Measurements from ENCODE around the gene ETV3L. TPM values are rescaled to one million over a fixed set of nuclear protein-coding genes. Genes with fewer than 3 reads are reported as not detected.
"Not testable (repeated sequence)": the region's sequence is repeated elsewhere in the genome, so short reads cannot be mapped to it uniquely, and the experiment has no call there.

ETV3L gene
- total RNA-seq, 4 donors from 2014 or later = not detected

DNA sequence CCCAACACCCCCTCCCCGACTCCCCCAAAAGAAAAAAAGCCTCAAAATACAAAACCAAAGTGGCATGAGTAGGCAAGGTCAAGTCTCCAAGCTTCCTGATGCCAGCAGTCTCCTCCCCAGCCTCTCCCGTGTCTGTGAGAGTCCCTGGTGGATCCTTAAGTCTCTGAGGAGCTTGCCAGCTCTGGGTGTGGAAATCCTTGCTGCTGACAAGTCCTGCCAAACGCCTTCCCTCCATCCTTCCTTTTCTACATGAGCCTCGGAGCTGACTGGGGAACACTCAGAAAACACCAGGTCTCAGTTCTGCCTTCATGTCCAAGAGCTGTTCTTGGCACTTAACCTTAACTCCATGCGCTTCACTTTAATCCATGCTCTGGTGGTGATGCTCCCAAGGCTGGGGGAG is 3.7 kb upstream of the ETV3L start:
- intact Hi-C loops (cut with DNase I) = no loop called here
- H3K27ac ChIP-seq = no peak overlapping the region
- H3K4me1 ChIP-seq = peaks cover 0 to 9% (median 0%) of the 10 kb centered on the region in 3 donors
- no peaks in the 10 kb centered on the region for H3K36me3 ChIP-seq
- no peak overlapping the region for H3K4me3 ChIP-seq
- 58 to 64% methylated on average over 5 of the region's 5 CpGs for WGBS, 2 donors
- peaks cover 0 to 32% (median 0%) of the 10 kb centered on the region in 4 donors for H3K27me3 ChIP-seq
- H3K9me3 ChIP-seq = no peaks in the 10 kb centered on the region
- TF ChIP-seq POLR2A (IDR thresholded peaks at IDR 0.05) = no peak
- TF ChIP-seq, protein P1, sequence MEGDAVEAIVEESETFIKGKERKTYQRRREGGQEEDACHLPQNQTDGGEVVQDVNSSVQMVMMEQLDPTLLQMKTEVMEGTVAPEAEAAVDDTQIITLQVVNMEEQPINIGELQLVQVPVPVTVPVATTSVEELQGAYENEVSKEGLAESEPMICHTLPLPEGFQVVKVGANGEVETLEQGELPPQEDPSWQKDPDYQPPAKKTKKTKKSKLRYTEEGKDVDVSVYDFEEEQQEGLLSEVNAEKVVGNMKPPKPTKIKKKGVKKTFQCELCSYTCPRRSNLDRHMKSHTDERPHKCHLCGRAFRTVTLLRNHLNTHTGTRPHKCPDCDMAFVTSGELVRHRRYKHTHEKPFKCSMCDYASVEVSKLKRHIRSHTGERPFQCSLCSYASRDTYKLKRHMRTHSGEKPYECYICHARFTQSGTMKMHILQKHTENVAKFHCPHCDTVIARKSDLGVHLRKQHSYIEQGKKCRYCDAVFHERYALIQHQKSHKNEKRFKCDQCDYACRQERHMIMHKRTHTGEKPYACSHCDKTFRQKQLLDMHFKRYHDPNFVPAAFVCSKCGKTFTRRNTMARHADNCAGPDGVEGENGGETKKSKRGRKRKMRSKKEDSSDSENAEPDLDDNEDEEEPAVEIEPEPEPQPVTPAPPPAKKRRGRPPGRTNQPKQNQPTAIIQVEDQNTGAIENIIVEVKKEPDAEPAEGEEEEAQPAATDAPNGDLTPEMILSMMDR (IDR thresholded peaks at IDR 0.05) = no peak
- no peak for DNase-seq

DNA sequence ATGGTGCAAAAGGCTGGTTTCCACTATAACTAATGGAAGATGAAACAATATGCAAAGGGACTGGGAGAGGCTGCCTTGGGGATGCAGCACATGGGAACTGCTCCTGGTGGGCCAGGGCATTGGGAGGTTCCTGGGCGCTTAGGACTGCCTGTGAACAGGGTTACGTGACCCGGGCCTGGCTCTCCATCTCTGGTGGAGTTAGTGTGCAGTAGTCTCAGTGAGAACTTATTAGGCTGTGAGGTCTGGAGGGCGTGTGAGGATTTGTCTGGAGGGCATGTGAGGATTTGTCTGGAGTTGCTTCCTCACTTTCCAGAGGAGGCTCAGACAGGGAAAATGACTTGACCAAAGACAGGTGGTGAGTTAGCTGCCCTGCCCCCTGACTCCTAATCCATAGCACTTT is 1.5 kb upstream of the ETV3L start:
- Histone ChIP-seq H3K36me3 (no peaks in the 10 kb centered on the region), H3K27me3 (peaks cover 0 to 11% (median 0%) of the 10 kb centered on the region in 4 donors), H3K9me3 (no peaks in the 10 kb centered on the region), H3K4me3 (no peak overlapping the region), H3K4me1 (peaks cover 0 to 3% (median 0%) of the 10 kb centered on the region in 3 donors), H3K27ac (no peak overlapping the region)
- DNase-seq = no peak
- 65 to 75% methylated on average over 4 of the region's 4 CpGs for WGBS, 2 donors
- intact Hi-C loops (cut with DNase I) = no loop called here
- TF ChIP-seq POLR2A (IDR thresholded peaks at IDR 0.05) = no peak
- TF ChIP-seq, protein P1 (IDR thresholded peaks at IDR 0.05) = no peak

DNA sequence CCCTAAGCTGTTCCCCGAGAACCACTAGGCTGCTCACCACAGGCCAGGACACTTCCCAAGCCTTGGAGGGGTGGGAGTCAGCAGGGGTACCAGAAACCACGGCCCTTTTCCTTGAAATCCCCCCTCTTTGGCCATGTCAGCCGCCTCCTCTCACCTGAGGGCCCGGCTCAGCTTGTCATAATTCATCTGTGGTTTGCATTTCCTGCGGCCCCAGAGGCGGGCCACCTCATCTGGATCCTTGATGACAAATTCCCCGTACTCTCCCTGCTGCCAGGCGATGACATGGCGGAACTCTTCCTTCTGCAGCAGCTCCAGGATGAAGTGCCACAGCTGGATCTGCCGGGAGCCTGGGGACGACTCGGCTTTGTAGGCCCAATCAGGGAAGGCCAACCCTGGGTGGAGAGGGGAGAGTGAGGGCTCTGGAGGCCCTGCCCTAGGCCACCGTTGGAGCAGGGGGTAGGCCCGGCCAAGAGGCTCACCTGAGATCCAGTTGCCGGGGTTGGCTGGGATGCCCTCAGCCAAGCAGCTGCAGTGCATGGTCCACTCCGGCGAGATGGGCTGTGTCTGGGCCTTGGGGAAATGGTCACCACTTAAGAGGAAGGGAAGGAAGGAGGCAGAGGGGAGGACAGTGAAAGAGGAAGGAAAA is 498 bp downstream of the ETV3L start:
- WGBS, 2 donors = 70 to 74% methylated on average over 5 to 9 of the region's 17 CpGs
- H3K9me3 ChIP-seq; H3K4me3 ChIP-seq; intact Hi-C loops (cut with DNase I); H3K36me3 ChIP-seq; H3K27me3 ChIP-seq; DNase-seq; H3K27ac ChIP-seq; H3K4me1 ChIP-seq: not testable (repeated sequence)

DNA sequence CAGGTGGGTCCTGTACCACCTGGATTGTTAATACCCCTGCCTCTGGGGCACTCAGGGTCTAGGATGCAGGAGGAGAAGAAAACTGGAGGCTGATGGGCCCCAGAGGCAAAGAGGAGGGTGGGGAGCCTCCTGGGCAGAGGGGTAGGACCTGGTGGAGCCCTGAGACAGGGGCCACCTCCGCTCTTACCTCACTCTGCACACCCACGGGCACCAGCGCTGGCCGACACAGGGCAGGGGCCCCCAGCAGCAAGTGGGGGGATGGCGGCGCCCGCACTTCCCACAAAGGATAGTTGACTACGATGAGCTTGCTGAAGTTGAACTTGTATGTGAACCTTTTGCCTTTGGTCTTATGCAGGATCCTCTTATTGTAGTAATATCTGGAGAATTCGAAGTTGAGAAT is 1.1 kb downstream of the ETV3L start:
- WGBS, 2 donors = 70 to 91% methylated on average over 2 to 9 of the region's 9 CpGs
- intact Hi-C loops (cut with DNase I) = no loop called here
- Histone ChIP-seq H3K27me3 (no peaks in the 10 kb centered on the region), H3K4me3 (no peak overlapping the region), H3K4me1 (no peaks in the 10 kb centered on the region), H3K27ac (no peak overlapping the region), H3K36me3 (no peaks in the 10 kb centered on the region), H3K9me3 (no peaks in the 10 kb centered on the region)
- no peak for TF ChIP-seq POLR2A (IDR thresholded peaks at IDR 0.05)
- TF ChIP-seq, protein P1 (IDR thresholded peaks at IDR 0.05) = no peak
- DNase-seq = no peak

DNA sequence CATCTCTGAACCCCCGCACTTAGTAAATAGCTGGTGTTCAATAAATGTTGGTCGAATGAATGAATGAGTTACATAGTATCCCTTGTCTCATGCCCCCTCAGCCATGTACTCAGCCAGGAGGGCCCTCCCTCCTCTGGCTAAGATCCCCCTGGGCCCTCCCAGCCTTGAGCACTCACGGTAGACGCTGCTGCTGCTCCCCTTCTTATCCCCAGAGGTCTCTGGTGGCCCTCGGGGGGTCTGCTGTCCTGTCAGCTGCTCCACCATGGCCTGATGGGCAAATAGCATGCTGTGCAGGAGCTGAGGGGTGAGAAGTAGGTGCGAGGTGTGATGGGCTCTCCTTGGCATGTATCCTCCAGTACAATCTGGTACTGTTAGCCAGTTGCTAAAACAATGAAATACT is 1.9 kb downstream of the ETV3L start:
- DNase-seq = no peak
- intact Hi-C loops (cut with DNase I) = no loop called here
- Histone ChIP-seq H3K9me3 (no peaks in the 10 kb centered on the region), H3K27me3 (no peaks in the 10 kb centered on the region), H3K27ac (no peak overlapping the region), H3K4me1 (peaks cover 0 to 5% (median 0%) of the 10 kb centered on the region in 3 donors), H3K4me3 (no peak overlapping the region), H3K36me3 (no peaks in the 10 kb centered on the region)
- 66 to 79% methylated on average over 6 of the region's 6 CpGs for WGBS, 2 donors
- TF ChIP-seq, protein P1 (IDR thresholded peaks at IDR 0.05) = no peak
- no peak for TF ChIP-seq POLR2A (IDR thresholded peaks at IDR 0.05)

DNA sequence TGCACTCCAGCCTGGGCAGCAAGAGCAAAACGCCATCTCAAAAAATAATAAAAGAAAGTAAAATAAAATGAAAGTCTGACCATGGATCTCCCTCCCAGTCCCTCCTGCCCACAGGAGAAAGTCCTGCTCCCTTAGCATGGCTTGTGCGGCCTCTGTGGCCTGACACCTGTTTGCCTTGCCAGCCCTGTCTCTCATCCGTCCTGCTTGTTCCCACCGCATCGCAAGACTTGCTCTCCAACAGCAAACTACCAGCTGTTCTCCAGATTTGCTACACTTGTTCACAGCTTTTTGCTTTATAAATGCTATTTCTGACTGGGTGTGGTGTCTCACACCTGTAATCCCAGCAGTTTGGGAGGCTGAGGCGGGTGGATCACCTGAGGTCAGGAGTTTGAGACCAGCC is 2.7 kb downstream of the ETV3L start:
- Histone ChIP-seq H3K9me3 (no peaks in the 10 kb centered on the region), H3K36me3 (no peaks in the 10 kb centered on the region), H3K27ac (no peak overlapping the region), H3K4me3 (no peak overlapping the region), H3K27me3 (no peaks in the 10 kb centered on the region), H3K4me1 (peaks cover 0 to 7% (median 0%) of the 10 kb centered on the region in 3 donors)
- intact Hi-C loops (cut with DNase I) = no loop called here
- 74 to 85% methylated on average over 6 of the region's 6 CpGs for WGBS, 2 donors
- TF ChIP-seq, protein P1 (IDR thresholded peaks at IDR 0.05) = no peak
- no peak for TF ChIP-seq POLR2A (IDR thresholded peaks at IDR 0.05)
- no peak for DNase-seq
